Measurements from ENCODE around the gene ST3GAL3.

DNA sequence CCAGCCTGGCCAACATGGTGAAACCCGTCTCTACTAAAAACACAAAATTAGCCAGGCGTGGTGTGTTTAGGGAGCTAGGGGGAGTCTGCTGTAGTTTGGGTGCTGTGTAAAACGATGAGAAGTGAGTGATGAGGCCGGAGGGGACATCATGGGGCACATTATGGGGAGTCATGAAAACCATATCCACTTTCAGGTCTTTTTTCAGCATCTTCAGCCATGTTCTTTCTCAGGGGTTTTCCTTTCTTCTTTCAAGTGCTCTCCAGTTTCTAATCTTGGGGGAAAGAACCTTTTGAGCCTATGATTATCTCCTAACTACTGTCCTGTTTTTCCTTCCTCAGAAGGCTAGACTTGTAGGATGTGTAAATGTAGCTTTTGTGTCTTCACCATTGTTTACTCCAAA is 43.0 kb upstream of the ST3GAL3 start:
- TF ChIP-seq, protein P1, sequence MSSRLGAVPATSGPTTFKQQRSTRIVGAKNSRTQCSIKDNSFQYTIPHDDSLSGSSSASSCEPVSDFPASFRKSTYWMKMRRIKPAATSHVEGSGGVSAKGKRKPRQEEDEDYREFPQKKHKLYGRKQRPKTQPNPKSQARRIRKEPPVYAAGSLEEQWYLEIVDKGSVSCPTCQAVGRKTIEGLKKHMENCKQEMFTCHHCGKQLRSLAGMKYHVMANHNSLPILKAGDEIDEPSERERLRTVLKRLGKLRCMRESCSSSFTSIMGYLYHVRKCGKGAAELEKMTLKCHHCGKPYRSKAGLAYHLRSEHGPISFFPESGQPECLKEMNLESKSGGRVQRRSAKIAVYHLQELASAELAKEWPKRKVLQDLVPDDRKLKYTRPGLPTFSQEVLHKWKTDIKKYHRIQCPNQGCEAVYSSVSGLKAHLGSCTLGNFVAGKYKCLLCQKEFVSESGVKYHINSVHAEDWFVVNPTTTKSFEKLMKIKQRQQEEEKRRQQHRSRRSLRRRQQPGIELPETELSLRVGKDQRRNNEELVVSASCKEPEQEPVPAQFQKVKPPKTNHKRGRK (CRISPR knock-in tag; IDR thresholded peaks at IDR 0.05; ENCODE audit: borderline replicate concordance) = no peak
- TF ChIP-seq CTCF (IDR thresholded peaks at IDR 0.05) (no peak), USF1 (CRISPR knock-in tag; IDR thresholded peaks at IDR 0.05) (no peak), KAT7 (CRISPR knock-in tag; IDR thresholded peaks at IDR 0.05; ENCODE audit: borderline replicate concordance) (no peak), E2F4 (CRISPR knock-in tag; IDR thresholded peaks at IDR 0.05; ENCODE audit: borderline replicate concordance, low read depth) (no peak), AFF4 (CRISPR knock-in tag; IDR thresholded peaks at IDR 0.05; ENCODE audit: borderline replicate concordance) (no peak), CREB1 (CRISPR knock-in tag; IDR thresholded peaks at IDR 0.05) (no peak), NFYB (CRISPR knock-in tag; conservative IDR thresholded peaks at IDR 0.05; ENCODE audit: low read depth) (no peak), ELF4 (CRISPR knock-in tag; IDR thresholded peaks at IDR 0.05; ENCODE audit: low read depth) (no peak), TEAD1 (CRISPR knock-in tag; IDR thresholded peaks at IDR 0.05) (no peak), ZMAT4 (CRISPR knock-in tag; IDR thresholded peaks at IDR 0.05) (no peak)
- TF ChIP-seq, protein P2, sequence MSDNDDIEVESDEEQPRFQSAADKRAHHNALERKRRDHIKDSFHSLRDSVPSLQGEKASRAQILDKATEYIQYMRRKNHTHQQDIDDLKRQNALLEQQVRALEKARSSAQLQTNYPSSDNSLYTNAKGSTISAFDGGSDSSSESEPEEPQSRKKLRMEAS (CRISPR knock-in tag; IDR thresholded peaks at IDR 0.05) = no peak

Measured in WTC11 (cell line).